ENCODE data around the gene GAP43. TPM values are rescaled to one million over a fixed set of nuclear protein-coding genes. Genes with fewer than 3 reads are reported as not detected.

Gene GAP43, protein sequence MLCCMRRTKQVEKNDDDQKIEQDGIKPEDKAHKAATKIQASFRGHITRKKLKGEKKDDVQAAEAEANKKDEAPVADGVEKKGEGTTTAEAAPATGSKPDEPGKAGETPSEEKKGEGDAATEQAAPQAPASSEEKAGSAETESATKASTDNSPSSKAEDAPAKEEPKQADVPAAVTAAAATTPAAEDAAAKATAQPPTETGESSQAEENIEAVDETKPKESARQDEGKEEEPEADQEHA
- polyA plus RNA-seq (ENCODE audit: insufficient read length in 4 of 4): 1 to 10 TPM in 1 of 4 donors, under 1 TPM in 3; 0.26 to 1.5 (median 0.64) TPM

DNA sequence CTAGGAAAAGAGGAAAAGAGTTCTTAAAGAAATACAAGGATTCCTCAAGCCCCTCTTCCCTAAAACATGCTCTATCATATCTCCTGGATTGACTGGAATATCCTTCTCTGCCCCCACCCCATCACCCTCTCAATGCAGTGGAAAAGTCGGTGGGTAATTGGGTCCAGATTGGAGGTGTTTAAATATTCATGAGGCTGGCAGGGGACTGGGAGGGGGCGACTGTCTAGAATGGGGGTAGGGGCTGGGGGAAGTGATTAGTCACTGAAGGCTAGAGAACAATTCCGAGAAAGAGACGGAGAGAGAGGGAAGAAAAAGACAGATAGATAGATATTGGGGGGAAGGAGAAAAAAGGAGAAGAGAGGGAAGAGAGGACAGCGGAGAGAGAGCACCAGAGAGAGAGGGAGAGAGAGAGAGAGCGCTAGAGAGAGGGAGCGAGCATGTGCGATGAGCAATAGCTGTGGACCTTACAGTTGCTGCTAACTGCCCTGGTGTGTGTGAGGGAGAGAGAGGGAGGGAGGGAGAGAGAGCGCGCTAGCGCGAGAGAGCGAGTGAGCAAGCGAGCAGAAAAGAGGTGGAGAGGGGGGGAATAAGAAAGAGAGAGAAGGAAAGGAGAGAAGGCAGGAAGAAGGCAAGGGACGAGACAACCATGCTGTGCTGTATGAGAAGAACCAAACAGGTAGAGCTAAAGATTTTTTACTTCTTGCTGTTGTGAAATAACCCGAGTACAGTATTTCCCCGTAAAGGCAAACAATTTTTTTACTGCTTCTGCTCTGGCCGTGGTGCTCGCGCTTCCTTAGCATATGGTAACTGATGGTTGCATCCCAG is at the start of gene GAP43:
GAP43 (plus strand) TSS at position 467 of the 825 bp plus-strand sequence; CDS start at position 647, 180 bp downstream.
- peak in 2 of 4 donors; percentile 15 to 29 for DNase-seq (ENCODE audit: low read depth in 4 of 4, low spot score in 2 of 4)

DNA sequence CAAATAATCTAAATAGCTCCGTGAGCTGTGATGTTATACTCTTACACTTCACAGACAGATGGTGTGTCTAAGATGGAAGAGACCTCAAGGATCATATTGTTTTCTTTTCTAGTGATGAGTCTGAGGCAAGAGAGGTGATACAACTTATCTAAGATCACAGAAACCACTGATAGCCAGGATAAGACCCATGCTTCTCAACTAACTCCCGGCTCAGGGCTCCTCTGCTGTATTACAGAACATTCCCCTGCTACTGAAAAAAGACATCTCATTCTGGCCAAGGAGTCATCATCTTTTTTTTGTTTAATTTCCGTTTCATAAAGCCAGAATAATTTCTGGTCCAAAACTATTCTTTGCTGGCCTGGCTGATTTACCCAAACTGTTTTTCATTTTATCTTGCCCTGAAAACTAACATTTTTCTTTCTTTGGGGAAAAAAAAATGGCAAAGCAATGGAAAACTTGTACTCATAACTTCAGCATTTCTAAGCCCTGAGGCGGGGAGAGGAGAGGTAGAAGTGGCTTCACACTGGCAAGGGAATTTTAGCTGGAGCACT is 46.9 kb upstream of the GAP43 start:
- no peak for DNase-seq (ENCODE audit: low read depth in 4 of 4, low spot score in 2 of 4)

DNA sequence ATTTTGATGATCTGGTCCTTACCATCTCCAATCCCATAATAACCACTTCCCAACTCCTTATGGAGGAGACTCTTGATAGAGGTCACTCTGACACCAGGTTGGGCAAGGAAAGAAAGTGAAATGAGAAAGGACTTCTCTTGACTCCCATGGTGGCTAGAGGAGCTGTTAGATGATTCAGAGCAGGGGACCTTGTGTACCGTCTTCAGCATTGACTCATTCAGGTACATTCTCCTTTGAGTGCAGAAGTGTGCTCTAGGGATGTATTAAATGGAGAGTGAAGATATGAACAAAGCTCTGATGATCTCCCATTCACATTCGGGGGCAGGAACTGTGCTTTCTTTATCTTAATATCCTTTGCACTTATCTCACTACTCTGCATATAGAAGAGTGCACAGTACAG is 46.3 kb upstream of the GAP43 start:
- DNase-seq (ENCODE audit: low read depth in 4 of 4, low spot score in 2 of 4): no peak

DNA sequence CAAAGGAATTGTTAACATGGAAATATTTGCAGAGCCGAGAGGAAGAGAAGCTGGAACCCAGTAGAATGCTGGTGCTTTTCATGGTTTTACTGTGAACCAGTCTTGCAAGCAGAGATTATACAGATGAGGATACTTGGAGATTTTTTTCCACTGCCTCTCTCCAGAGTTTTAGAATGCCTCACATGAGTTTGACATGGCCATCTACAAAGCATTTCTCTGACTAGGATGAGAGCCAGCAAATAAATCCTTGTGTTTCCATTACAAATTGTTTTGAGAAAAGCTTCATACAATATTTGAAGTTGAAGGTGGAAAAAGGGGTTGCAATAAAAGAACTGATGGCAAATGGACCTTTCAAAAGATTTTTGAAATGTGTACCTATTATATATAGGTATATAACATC is 45.0 kb upstream of the GAP43 start:
- no peak for DNase-seq (ENCODE audit: low read depth in 4 of 4, low spot score in 2 of 4)

DNA sequence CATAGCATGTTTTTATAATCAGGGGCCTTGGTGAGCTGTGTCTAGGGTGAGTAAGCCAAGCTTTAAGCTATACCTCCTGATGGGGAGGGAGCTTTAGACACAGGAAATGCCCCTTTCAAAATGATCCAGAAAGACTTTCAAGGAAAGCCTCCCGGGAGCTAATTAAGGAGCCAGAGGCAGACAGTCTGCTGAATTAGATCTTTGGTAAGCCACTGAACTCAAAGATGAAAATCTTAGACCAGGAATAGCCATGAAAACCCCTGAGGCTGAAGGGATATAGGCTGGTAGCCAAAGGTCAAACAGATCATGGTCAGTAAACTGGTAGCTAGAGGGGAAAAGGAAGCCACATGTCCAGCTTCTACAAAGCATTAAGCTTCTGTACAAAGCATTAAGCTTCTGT is 42.7 kb upstream of the GAP43 start:
- DNase-seq (ENCODE audit: low read depth in 4 of 4, low spot score in 2 of 4): no peak

DNA sequence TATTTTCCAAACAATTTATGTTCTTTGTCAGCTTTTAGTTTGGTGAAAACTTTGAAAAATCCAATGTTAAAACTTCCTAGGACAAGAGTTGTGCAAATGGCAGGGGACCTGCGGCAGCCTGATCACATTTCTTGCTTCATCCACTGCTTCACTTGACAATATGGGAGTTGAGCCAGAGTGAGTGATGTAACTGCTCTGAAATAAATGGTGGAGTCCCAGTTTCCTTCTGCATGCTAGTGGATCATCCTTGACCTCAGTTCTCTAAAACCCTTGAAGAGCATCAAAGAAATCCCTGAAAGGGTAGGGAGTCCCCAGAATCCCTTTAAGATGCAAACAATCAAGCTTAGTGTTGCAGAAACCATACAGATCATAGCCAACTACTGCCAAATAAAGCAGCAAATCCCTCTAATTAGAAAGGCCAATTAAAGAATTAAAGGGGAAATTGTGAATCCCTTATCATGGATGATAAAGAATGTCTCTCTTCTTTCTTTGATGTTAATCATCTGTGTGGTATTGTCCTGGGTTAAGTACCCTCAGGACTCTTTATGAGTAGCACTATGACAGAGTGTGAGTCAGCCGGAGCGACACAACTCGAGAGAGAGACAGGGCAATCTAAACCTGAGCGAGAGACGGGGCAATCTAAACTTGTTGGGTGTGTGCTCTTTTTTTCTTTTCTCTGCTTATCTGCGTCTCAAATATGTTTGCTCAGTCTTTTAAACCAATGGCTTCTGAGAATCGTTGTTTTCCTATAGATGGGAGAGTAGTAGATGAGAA is 41.8 kb upstream of the GAP43 start:
- DNase-seq (ENCODE audit: low read depth in 4 of 4, low spot score in 2 of 4): no peak

DNA sequence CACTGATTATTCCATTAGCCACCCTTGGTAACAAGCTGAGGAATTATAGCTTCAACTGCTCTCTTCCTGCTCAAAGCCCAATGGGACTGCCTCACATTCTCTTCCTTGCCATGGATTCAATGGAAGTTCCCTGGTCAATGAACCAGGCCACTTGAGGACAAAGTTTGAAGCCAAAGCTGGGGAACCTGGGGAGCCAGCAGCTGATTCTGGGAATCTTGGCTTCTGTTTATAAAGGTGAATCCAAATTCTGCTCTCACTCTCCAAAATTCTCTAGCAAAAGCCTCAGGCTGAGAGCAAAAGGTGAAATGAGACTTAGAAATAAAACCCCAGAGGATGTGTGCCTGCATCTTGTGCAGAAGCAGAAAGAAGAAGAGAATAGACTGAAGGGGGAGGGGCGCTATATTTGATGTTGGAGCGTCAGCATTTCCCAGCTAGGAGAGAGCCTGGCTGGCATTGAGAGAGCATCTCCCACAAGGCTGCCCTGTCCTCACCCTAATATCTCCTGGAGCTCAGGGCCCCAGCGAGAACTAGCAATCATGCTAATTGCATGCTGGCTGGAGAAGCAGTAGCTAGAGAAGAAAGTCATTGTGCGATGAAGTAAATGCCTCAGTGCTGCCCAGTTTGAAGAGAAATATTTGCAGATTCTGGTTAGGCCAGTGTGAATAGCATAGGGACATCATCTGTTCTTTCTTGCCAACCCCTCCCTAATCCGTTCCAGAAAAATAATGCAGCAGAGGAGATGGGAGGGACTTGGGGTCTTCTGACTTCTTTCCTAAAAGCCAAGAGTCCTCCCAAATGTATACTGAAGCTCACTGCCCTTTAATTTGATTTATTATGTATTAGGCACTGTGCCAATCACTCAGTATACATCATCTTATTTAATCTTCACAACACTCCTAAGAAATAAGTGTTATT is 34.9 kb upstream of the GAP43 start:
- DNase-seq (ENCODE audit: low read depth in 4 of 4, low spot score in 2 of 4): no peak

DNA sequence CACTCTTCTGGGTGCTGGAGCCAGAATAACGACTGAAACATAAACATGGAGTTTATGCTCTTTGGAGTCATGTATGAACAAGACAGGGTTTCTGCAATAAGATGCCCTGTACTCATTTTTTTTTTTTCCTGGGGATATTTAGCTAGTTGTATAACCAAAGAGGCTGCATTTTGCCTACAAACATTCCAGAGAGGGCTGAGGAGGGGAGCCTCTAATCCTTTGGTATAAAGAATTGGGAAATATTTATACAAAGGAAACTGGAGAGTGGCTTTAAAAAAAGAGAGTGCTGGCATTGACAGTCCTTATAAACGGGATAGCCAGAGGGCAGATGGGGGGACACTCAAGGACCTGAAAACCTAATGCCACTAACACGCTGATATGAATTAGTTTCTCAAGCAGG is 32.4 kb upstream of the GAP43 start:
- no peak for DNase-seq (ENCODE audit: low read depth in 4 of 4, low spot score in 2 of 4)

DNA sequence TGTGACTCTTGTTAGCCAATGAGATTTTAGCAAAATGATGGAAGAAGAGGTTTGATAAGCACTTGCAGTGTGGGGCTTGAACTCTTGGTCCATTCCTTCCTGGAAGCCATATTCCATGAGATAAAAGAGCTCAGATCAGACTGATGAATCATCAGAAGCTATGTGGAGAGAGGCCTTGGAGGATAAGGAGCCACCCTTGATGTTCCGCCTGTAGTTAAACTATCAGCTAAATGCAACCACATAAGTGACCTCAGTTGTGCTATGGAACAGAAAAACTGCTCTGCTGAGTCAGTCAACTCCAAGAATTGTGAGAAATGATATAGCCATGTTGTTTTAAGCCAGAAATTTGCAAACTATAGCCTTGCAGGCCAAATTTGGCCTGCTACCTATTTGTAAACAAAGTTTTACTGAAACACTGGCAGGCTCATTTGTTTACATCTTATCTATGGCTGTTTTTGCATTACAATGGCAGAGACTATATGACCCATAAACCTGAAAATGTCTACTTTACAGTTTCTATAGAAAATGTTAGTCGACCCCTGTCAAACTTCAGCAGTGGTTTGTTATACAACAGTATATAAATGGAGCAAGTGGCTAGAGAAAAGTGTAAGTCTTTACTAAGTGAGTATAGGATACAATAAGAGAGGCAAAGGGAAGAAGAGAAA is 27.6 kb upstream of the GAP43 start:
- DNase-seq (ENCODE audit: low read depth in 4 of 4, low spot score in 2 of 4): no peak

DNA sequence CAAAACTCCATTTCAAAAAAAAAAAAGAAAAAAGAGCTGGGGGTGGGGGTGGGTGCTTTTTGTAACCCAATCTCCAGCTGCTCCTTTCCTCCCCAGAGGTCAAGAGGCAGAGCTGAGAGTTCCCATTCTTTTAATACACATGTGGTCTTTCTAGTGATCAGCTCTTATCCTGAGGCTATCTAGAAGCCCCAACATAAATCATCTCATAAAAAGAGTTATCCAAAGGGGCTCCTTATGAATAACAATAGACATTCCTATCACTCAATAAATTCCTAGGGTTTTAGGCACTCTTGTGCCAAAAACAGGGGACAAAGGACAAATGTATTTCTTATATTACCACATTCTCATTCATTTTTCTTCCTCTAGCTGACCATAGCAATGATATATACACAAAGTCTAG is 25.1 kb upstream of the GAP43 start:
- DNase-seq (ENCODE audit: low read depth in 4 of 4, low spot score in 2 of 4): no peak

DNA sequence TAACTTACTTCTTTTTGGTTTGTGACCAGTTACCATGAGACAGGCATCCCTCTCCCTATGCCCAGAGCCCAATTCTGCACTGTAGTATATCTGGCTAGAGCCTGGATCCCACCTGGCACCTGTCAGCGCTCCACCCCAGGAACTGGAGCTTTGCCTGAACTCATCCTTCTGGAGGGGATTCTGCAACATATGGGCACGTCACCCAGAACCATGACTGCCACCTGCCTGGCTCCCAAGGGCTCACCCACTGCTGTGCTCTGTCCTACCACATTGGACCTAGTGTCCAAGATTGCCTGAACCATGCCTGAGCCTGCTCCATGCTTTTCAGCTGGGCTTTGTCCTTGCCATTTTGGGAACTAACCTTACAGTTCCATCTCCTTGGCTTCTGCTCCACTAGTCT is 21.1 kb upstream of the GAP43 start:
- no peak for DNase-seq (ENCODE audit: low read depth in 4 of 4, low spot score in 2 of 4)

DNA sequence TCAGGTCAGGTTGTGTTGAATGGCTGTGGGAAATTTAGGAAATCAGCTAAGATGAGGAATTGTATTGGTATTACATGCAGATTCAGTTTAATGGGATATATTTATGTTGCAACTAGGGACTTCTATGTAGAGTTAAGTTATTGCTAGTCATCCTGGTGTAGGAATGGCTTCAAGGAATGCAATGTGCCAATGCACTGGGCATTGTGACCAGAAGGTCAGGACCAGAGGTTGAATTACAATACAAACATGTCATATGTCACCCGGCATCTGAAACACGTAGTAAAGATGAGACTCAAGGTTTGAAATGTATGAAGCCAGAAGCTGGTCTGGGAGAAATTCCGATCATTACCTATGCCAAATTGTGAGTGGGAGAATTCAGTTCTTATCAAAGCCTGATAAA is 11.7 kb upstream of the GAP43 start:
- no peak for DNase-seq (ENCODE audit: low read depth in 4 of 4, low spot score in 2 of 4)

DNA sequence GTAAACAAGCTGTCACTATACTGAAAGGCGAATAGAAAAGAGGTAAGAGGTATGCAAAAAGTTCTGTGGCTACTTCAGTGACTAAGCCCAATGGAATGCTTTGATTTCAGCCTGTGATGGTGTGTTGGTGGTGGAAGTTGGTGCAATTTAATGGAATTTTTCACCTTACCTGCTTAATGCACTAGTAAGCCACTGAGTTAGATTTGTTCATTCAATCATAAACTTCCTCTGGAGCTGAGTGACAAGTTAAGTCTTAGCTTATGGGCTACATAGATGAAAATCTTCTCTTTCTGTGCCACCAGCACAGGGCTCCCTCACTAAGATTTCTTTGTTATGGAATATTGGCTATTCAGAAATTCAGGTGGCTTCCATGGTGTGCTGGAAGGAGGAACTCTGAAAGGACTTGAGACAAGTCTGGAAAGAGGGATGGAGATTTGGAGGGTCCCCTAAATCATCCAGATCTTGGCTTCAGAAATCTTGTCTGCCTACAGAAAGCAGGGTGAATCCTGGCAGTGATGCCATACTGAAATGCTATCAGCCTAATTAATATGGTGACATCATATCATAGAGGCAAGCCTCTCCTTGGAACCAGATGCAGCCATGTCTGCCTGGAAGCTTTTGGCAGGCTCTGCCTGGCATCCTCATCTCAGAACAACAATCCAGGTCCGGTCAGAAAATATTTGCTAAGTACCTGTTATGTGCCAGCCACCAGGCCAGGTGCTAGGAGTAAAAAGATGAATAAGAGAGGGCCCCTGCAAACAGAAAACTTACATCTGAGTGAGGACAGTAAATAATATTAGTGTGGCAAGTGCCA is 8.1 kb upstream of the GAP43 start:
- no peak for DNase-seq (ENCODE audit: low read depth in 4 of 4, low spot score in 2 of 4)

DNA sequence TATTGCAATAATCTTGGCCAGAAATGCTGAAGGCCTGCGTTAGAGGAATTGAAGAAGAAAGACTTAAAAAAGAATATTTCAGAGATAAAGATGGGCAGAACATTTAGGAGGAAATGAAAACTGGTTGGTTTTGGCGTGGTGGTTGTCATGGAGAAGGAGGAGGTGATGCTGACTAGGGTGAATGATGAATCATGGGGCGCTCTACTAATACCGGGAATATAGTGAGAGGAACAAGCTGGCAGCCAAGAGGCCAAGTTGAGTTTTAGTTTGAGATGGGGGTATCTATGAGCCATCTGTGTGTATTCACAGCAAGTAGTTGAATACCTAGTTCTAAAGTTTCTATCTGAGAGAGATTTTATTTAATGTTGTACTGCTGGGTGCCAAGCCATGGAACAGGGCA is 6.8 kb upstream of the GAP43 start:
- no peak for DNase-seq (ENCODE audit: low read depth in 4 of 4, low spot score in 2 of 4)

DNA sequence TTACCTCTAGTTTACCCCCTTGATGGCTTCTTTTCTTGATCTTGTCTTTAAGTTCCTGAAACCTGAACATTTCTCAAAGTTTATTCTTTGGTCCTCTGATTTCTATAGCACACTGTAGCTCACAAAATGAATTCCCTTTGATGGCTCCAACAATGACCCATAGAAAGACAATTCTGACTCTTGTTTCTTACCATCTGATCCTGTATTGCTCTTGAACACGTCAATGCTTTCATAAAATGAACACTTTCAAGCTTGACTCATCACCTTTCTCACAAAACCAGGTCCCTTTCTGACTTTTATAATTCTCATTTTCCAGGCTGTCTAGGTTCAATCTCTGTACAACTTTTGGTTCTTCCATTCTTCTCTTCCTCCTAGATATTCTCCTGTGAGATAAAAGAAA is 5.7 kb upstream of the GAP43 start:
- no peak for DNase-seq (ENCODE audit: low read depth in 4 of 4, low spot score in 2 of 4)

DNA sequence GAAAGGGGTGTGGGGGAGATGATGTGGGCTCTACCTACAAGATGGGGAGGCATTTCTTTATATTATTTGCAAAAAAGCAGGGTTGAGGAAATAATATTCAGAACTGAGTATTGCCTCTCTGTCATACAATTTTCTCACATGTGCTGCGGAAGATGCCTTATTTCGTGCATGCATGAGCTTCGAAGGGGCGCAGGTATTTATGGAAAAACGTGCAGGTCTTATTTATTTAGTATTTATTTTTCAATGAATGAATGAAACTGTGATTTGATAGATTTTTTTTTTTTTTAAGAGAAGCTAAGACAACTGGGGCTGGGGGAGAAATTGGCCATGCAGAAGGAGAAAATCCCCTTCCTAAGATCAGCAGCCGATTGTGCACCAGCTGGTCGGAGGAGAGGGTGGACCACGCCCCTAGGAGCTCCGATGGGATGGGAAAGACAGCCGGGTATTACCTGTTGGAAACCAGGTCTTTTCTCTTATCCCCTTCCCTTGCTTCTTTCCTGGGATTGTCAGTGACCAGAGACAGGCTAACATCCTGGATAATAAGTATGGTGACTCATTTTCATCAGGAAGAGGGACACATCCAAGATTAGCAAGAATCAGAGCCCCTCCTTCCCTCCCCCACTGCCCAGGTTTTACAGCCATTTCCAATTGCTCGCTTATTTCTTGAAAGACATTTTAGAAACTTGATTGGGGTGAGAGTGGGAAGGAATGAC is 875 bp downstream of the GAP43 start:
- no peak for DNase-seq (ENCODE audit: low read depth in 4 of 4, low spot score in 2 of 4)

DNA sequence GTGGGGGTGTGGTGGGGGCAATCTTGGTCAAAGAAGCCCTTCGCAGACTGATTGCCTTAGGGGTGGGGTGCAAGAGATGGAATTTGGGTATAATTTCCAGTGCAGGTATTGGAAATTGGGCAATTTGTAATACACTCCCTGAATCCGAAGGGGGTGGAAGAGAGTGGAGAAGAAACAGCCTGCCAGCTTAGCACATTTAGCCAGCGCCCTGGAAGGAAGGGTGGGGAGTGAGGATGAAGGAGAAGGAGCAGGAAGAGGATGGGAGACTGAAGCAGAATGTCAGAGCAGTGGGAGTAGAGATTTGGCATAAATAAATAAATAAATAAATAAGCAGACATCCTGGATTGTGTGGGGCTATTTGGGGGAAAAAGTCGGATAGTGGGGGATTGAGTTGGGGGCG is 1.6 kb downstream of the GAP43 start:
- no peak for DNase-seq (ENCODE audit: low read depth in 4 of 4, low spot score in 2 of 4)

DNA sequence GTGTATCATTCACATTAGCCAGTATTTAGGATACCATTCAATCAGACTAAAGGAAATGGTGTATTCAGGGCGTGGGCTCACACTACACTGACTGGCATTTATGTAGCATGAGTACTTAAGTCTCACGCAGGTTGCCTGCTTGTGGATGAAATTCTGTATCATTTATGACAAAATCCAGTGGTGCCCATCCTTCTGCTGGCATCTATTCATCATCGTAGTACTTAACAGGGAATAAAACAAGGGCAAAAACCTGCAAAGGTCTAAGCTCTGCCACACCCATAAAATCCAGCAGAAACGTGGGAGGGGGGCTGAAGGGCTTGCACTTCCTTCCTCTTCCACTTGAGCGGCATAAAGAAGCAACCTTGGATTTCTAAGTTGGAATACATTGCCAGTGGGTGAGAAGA is 2.7 kb downstream of the GAP43 start:
- no peak for DNase-seq (ENCODE audit: low read depth in 4 of 4, low spot score in 2 of 4)

Measured in left renal cortex interstitium (tissue), 4 donors.